HG03558 (cell line): Measurements from ENCODE around the gene ZNF232.
"Not testable (repeated sequence)": the region's sequence is repeated elsewhere in the genome, so short reads cannot be mapped to it uniquely, and the experiment has no call there.

Experiments used
- ATAC-seq: cut with Tn5 transposase; IDR thresholded peaks from one replicate; pipeline ENCODE4 v1.9.1; 2021; ENCODE audit warnings: moderate number of reproducible peaks; ENCODE audit not compliant: unreplicated experiment; ENCODE audit errors: extremely low read depth

Gene ZNF232

GRCh38 chr17:5130687-5131086 is 19.0 kb upstream of the ZNF232 start:
- ATAC-seq: not testable (repeated sequence)

- ATAC-seq: not testable (repeated sequence)
These were observed 18.6 kb upstream of the ZNF232 start for GRCh38 chr17:5130261-5130660.

- ATAC-seq: not testable (repeated sequence)
These were observed 18.1 kb upstream of the ZNF232 start for GRCh38 chr17:5129770-5130169.

GRCh38 chr17:5128905-5129535 is 17.3 kb upstream of the ZNF232 start:
- no peak for ATAC-seq

GRCh38 chr17:5128387-5128786 is 16.7 kb upstream of the ZNF232 start:
- ATAC-seq: not testable (repeated sequence)

GRCh38 chr17:5127910-5128309 is 16.2 kb upstream of the ZNF232 start:
- no peak for ATAC-seq

GRCh38 chr17:5126719-5127488 is 15.2 kb upstream of the ZNF232 start:
- no peak for ATAC-seq

GRCh38 chr17:5124896-5125295 is 13.2 kb upstream of the ZNF232 start:
- ATAC-seq: not testable (repeated sequence)

GRCh38 chr17:5124125-5124760 is 12.6 kb upstream of the ZNF232 start:
- ATAC-seq: not testable (repeated sequence)

GRCh38 chr17:5123343-5124124 is 11.9 kb upstream of the ZNF232 start:
- ATAC-seq: no peak

- no peak for ATAC-seq
These were observed 11.1 kb upstream of the ZNF232 start for GRCh38 chr17:5122586-5123342.

GRCh38 chr17:5122056-5122455 is 10.4 kb upstream of the ZNF232 start:
- ATAC-seq: not testable (repeated sequence)

- no peak for ATAC-seq
These were observed 9.6 kb upstream of the ZNF232 start for GRCh38 chr17:5121186-5121841.

GRCh38 chr17:5120436-5121185 is 8.9 kb upstream of the ZNF232 start:
- not testable (repeated sequence) for ATAC-seq

GRCh38 chr17:5120036-5120435 is 8.4 kb upstream of the ZNF232 start:
- no peak for ATAC-seq

GRCh38 chr17:5118219-5118618 is 6.5 kb upstream of the ZNF232 start:
- ATAC-seq: no peak

- no peak for ATAC-seq
These were observed 4.3 kb upstream of the ZNF232 start, which contains the start of gene USP6 for GRCh38 chr17:5115673-5116651. Gene USP6 (plus strand): TSS chr17:5116032. CDS start chr17:5130368, 14,336 bp downstream.
